Naive thymus-derived CD8-positive, alpha-beta T cell (primary cell): Measurements from ENCODE around the gene SPATC1L. TPM values are rescaled to one million over a fixed set of nuclear protein-coding genes. Genes with fewer than 3 reads are reported as not detected.
A peak's percentile ranks its signal among the peaks of the same experiment; 100 is the strongest.
"Not testable (repeated sequence)": the region's sequence is repeated elsewhere in the genome, so short reads cannot be mapped to it uniquely, and the experiment has no call there.

Source experiments
- ATAC-seq, 2 donors: fragments of 150-1000 bp; cut with Tn5 transposase in 1 of 2; sonication (Bioruptor Pico), chemical (Tn5 transposase) in 1 of 2; 1 replicate in 1 of 2; 2 replicates in 1 of 2; pipeline ENCODE4 v1.10.0; 2021; ENCODE audit warnings: mild to moderate bottlenecking in 2 of 2, moderate library complexity in 2 of 2
- POLR2A ChIA-PET: fragments of 350-600 bp; sonication (Branson Sonifier 250); formaldehyde crosslinking; loops from one replicate; lab custom pipeline; 2021; ENCODE audit warnings: antibody characterized with exemption; lab: Charles Lee
- DNase-seq, 10 donors: peaks; one replicate each; pipeline versions ENCODE4 v3.0.0 to v3.0.0-alpha.2; 2020 to 2022
- H3K27ac Mint-ChIP-seq, 10 donors: one replicate each; pipeline ENCODE4 v1.8.0; 2020 to 2022; ENCODE audit warnings: mild to moderate bottlenecking in 10 of 10, mixed read lengths in 10 of 10, moderate library complexity in 4 of 10, inconsistent platforms in 1 of 10
- H3K27me3 Mint-ChIP-seq, 5 donors: one replicate each; pipeline ENCODE4 v1.8.0; 2021 to 2022; ENCODE audit warnings: mixed read lengths in 5 of 5
- H3K36me3 Mint-ChIP-seq, 3 donors: one replicate each; pipeline ENCODE4 v1.8.0; 2020 to 2022; ENCODE audit warnings: mixed read lengths in 3 of 3, mild to moderate bottlenecking in 2 of 3, inconsistent platforms in 1 of 3
- H3K4me1 Mint-ChIP-seq, 4 donors: one replicate each; pipeline ENCODE4 v1.8.0; 2021 to 2022; ENCODE audit warnings: mixed read lengths in 4 of 4
- H3K4me3 Mint-ChIP-seq, 10 donors: one replicate each; pipeline ENCODE4 v1.8.0; 2020 to 2022; ENCODE audit warnings: mild to moderate bottlenecking in 10 of 10, mixed read lengths in 10 of 10, moderate library complexity in 6 of 10, inconsistent platforms in 1 of 10
- H3K9me3 Mint-ChIP-seq, 9 donors: one replicate each; pipeline ENCODE4 v1.8.0; 2020 to 2022; ENCODE audit warnings: mixed read lengths in 9 of 9, mild to moderate bottlenecking in 3 of 9, inconsistent platforms in 1 of 9, moderate library complexity in 1 of 9
- polyA plus RNA-seq, 3 donors: library from polyadenylated mRNA; unstranded; fragments of 300-500 nt; fragmentation: Illumina TruSeq; gene quantifications; one replicate each; pipeline ENCODE4 v1.2.3, GENCODE V29; 2021
- total RNA-seq, 8 experiments: library from RNA in 2 of 8; stranded (reverse) in 2 of 8; gene quantifications; one replicate each; pipeline ENCODE4 v1.2.3 and lab custom pipeline; 2021 to 2026

The SPATC1L gene
- total and polyA plus RNA-seq, 5 experiments from 2014 or later, result 11.2 to 20.5 (median 13.0) TPM

GRCh38 chr21:46151989-46152926 is 32.0 kb downstream of the SPATC1L start:
- peaks cover 0 to 2% (median 2%) of the 10 kb centered on the region in 4 donors for H3K4me1 Mint-ChIP-seq
- POLR2A ChIA-PET, result no interaction called here
- ATAC-seq (no peak), DNase-seq (peak in 1 of 10 donors; percentile 1)
- H3K27me3 Mint-ChIP-seq, result no peaks in the 10 kb centered on the region
- no peak overlapping the region for H3K27ac Mint-ChIP-seq
- peak overlapping the region in 1 of 10 donors; percentile 14 for H3K4me3 Mint-ChIP-seq
- no peaks in the 10 kb centered on the region for H3K36me3 Mint-ChIP-seq
- H3K9me3 Mint-ChIP-seq, result no peaks in the 10 kb centered on the region

GRCh38 chr21:46151261-46151988 is 32.8 kb downstream of the SPATC1L start:
- no peak for DNase-seq
- no peak for ATAC-seq
- Mint-ChIP-seq H3K4me1 (peaks cover 0 to 2% (median 2%) of the 10 kb centered on the region in 4 donors), H3K36me3 (no peaks in the 10 kb centered on the region), H3K27ac (no peak overlapping the region), H3K9me3 (no peaks in the 10 kb centered on the region), H3K27me3 (no peaks in the 10 kb centered on the region), H3K4me3 (no peak overlapping the region)
- POLR2A ChIA-PET, result no interaction called here

GRCh38 chr21:46150491-46151121 is 33.7 kb downstream of the SPATC1L start:
- no peak for ATAC-seq
- no peak overlapping the region for H3K4me3 Mint-ChIP-seq
- no peak overlapping the region for H3K27ac Mint-ChIP-seq
- no peaks in the 10 kb centered on the region for H3K36me3 Mint-ChIP-seq
- POLR2A ChIA-PET, result no interaction called here
- peaks cover 0 to 2% (median 2%) of the 10 kb centered on the region in 4 donors for H3K4me1 Mint-ChIP-seq
- DNase-seq, result peak in 1 of 10 donors; percentile 61
- no peaks in the 10 kb centered on the region for H3K27me3 Mint-ChIP-seq
- no peaks in the 10 kb centered on the region for H3K9me3 Mint-ChIP-seq

- Mint-ChIP-seq H3K27me3 (no peaks in the 10 kb centered on the region), H3K36me3 (no peaks in the 10 kb centered on the region), H3K9me3 (no peaks in the 10 kb centered on the region), H3K4me3 (no peak overlapping the region), H3K27ac (no peak overlapping the region), H3K4me1 (peaks cover 0 to 2% (median 2%) of the 10 kb centered on the region in 4 donors)
- no peak for ATAC-seq
- POLR2A ChIA-PET, result no interaction called here
- peak in 1 of 10 donors; percentile 52 for DNase-seq
These were observed 34.2 kb downstream of the SPATC1L start for GRCh38 chr21:46150073-46150472.

GRCh38 chr21:46149205-46149901 is 34.9 kb downstream of the SPATC1L start:
- POLR2A ChIA-PET, result no interaction called here
- DNase-seq (peak in 1 of 10 donors; percentile 47), ATAC-seq (no peak)
- H3K27me3 Mint-ChIP-seq, result no peaks in the 10 kb centered on the region
- no peaks in the 10 kb centered on the region for H3K9me3 Mint-ChIP-seq
- peak overlapping the region in 1 of 10 donors; percentile 21 for H3K27ac Mint-ChIP-seq
- H3K4me3 Mint-ChIP-seq, result no peak overlapping the region
- peaks cover 0 to 6% (median 3%) of the 10 kb centered on the region in 4 donors for H3K4me1 Mint-ChIP-seq
- H3K36me3 Mint-ChIP-seq, result no peaks in the 10 kb centered on the region

- H3K4me3 Mint-ChIP-seq, result no peak overlapping the region
- POLR2A ChIA-PET, result no interaction called here
- H3K9me3 Mint-ChIP-seq, result no peaks in the 10 kb centered on the region
- no peak overlapping the region for H3K27ac Mint-ChIP-seq
- H3K4me1 Mint-ChIP-seq, result peaks cover 5 to 13% (median 11%) of the 10 kb centered on the region in 4 donors
- DNase-seq (peak in 1 of 10 donors; percentile 11), ATAC-seq (no peak)
- H3K27me3 Mint-ChIP-seq, result no peaks in the 10 kb centered on the region
- no peaks in the 10 kb centered on the region for H3K36me3 Mint-ChIP-seq
These were observed 36.2 kb downstream of the SPATC1L start for GRCh38 chr21:46148106-46148505.

- ATAC-seq, H3K36me3 Mint-ChIP-seq, H3K27ac Mint-ChIP-seq, H3K4me3 Mint-ChIP-seq, H3K27me3 Mint-ChIP-seq, POLR2A ChIA-PET, H3K9me3 Mint-ChIP-seq: not testable (repeated sequence)
- peaks cover 3 to 12% (median 10%) of the 10 kb centered on the region in 4 donors for H3K4me1 Mint-ChIP-seq
- DNase-seq, result peak in 8 of 10 donors; percentile 20 to 69 (median 37)
These were observed 36.8 kb downstream of the SPATC1L start for GRCh38 chr21:46147429-46147828.

- no peaks in the 10 kb centered on the region for H3K9me3 Mint-ChIP-seq
- no peak overlapping the region for H3K4me3 Mint-ChIP-seq
- POLR2A ChIA-PET, result no interaction called here
- ATAC-seq (no peak), DNase-seq (peak in 1 of 10 donors; percentile 30)
- peak overlapping the region in 1 of 10 donors; percentile 11 for H3K27ac Mint-ChIP-seq
- no peaks in the 10 kb centered on the region for H3K27me3 Mint-ChIP-seq
- H3K36me3 Mint-ChIP-seq, result no peaks in the 10 kb centered on the region
- H3K4me1 Mint-ChIP-seq, result peaks cover 3 to 12% (median 10%) of the 10 kb centered on the region in 4 donors
These were observed 37.4 kb downstream of the SPATC1L start for GRCh38 chr21:46146856-46147255.

GRCh38 chr21:46145840-46146691 is 38.2 kb downstream of the SPATC1L start:
- no peaks in the 10 kb centered on the region for H3K9me3 Mint-ChIP-seq
- no peaks in the 10 kb centered on the region for H3K36me3 Mint-ChIP-seq
- H3K4me3 Mint-ChIP-seq, result no peak overlapping the region
- no peak overlapping the region for H3K27ac Mint-ChIP-seq
- ATAC-seq (no peak), DNase-seq (peak in 1 of 10 donors; percentile 38)
- POLR2A ChIA-PET, result no interaction called here
- no peaks in the 10 kb centered on the region for H3K27me3 Mint-ChIP-seq
- H3K4me1 Mint-ChIP-seq, result peaks cover 5 to 14% (median 10%) of the 10 kb centered on the region in 4 donors

GRCh38 chr21:46145159-46145839 is 39.0 kb downstream of the SPATC1L start:
- Mint-ChIP-seq H3K36me3 (no peaks in the 10 kb centered on the region), H3K27me3 (peaks cover 0 to 1% (median 0%) of the 10 kb centered on the region in 5 donors), H3K9me3 (no peaks in the 10 kb centered on the region), H3K4me1 (peaks cover 5 to 14% (median 10%) of the 10 kb centered on the region in 4 donors), H3K27ac (peak overlapping the region in 1 of 10 donors; percentile 45), H3K4me3 (no peak overlapping the region)
- no peak for ATAC-seq
- POLR2A ChIA-PET, result no interaction called here
- DNase-seq, result peak in 1 of 10 donors; percentile 60
